HG03439 (cell line): Measurements from ENCODE around the gene ARMC8.

Experiments
- ATAC-seq: cut with Tn5 transposase; IDR thresholded peaks from one replicate; pipeline ENCODE4 v1.9.1; 2021; ENCODE audit warnings: mild to moderate bottlenecking, moderate library complexity; ENCODE audit not compliant: unreplicated experiment

The ARMC8 gene

GRCh38 chr3:138197524-138197923 lies 10.4 kb downstream of the ARMC8 start:
- no peak for ATAC-seq

- no peak for ATAC-seq
Observed at GRCh38 chr3:138199851-138200250, 12.8 kb downstream of the ARMC8 start.

- no peak for ATAC-seq
Observed at GRCh38 chr3:138200424-138200823, 13.3 kb downstream of the ARMC8 start.

- ATAC-seq: no peak
Observed at GRCh38 chr3:138202945-138203701, 16.0 kb downstream of the ARMC8 start.

GRCh38 chr3:138203938-138204337 lies 16.8 kb downstream of the ARMC8 start:
- ATAC-seq: no peak

GRCh38 chr3:138205527-138205926 lies 18.4 kb downstream of the ARMC8 start:
- no peak for ATAC-seq

- no peak for ATAC-seq
Observed at GRCh38 chr3:138206196-138206595, 19.1 kb downstream of the ARMC8 start.

GRCh38 chr3:138210528-138210927 lies 23.4 kb downstream of the ARMC8 start:
- no peak for ATAC-seq

GRCh38 chr3:138213398-138214085 lies 26.4 kb downstream of the ARMC8 start:
- no peak for ATAC-seq

- ATAC-seq: no peak
Observed at GRCh38 chr3:138219255-138219654, 32.2 kb downstream of the ARMC8 start.

GRCh38 chr3:138220242-138220641 lies 33.1 kb downstream of the ARMC8 start:
- ATAC-seq: no peak

- no peak for ATAC-seq
Observed at GRCh38 chr3:138220788-138221187, 33.7 kb downstream of the ARMC8 start.

GRCh38 chr3:138222131-138222941 lies 35.2 kb downstream of the ARMC8 start:
- no peak for ATAC-seq

GRCh38 chr3:138222942-138223287 lies 35.8 kb downstream of the ARMC8 start:
- ATAC-seq: no peak

- ATAC-seq: no peak
Observed at GRCh38 chr3:138227650-138228049, 40.5 kb downstream of the ARMC8 start.

GRCh38 chr3:138230525-138230924 lies 43.4 kb downstream of the ARMC8 start:
- ATAC-seq: no peak

- no peak for ATAC-seq
Observed at GRCh38 chr3:138232705-138233364, 45.7 kb downstream of the ARMC8 start.

- no peak for ATAC-seq
Observed at GRCh38 chr3:138234401-138235179, 47.5 kb downstream of the ARMC8 start.

GRCh38 chr3:138238711-138239110 lies 51.6 kb downstream of the ARMC8 start:
- no peak for ATAC-seq

GRCh38 chr3:138241061-138241460 lies 54.0 kb downstream of the ARMC8 start:
- ATAC-seq: no peak
